ENCODE measurements around the gene SNED1.

The SNED1 gene

DNA sequence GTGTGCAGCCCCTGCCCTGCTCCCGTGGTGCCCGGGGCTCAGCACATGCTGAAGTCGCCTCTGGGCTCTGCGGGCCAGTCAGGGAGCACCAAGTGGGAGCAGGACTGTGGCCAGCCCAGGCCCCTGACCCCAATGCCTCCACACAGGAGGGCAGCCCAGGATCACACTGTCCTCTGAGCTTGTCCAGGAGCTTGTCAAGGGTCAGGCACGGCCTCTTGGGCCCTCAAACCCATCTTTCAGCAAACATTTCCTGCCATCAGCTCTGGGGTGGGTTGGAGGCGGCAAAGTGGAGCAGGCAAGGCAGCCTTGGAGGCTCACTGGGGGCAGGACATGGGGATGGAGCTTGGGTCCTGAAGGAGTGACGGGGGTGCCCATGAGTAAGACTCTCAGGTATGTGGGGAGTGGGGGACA lies 10.3 kb downstream of the SNED1 start:
- TF ChIP-seq, protein P1, sequence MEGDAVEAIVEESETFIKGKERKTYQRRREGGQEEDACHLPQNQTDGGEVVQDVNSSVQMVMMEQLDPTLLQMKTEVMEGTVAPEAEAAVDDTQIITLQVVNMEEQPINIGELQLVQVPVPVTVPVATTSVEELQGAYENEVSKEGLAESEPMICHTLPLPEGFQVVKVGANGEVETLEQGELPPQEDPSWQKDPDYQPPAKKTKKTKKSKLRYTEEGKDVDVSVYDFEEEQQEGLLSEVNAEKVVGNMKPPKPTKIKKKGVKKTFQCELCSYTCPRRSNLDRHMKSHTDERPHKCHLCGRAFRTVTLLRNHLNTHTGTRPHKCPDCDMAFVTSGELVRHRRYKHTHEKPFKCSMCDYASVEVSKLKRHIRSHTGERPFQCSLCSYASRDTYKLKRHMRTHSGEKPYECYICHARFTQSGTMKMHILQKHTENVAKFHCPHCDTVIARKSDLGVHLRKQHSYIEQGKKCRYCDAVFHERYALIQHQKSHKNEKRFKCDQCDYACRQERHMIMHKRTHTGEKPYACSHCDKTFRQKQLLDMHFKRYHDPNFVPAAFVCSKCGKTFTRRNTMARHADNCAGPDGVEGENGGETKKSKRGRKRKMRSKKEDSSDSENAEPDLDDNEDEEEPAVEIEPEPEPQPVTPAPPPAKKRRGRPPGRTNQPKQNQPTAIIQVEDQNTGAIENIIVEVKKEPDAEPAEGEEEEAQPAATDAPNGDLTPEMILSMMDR (conservative IDR thresholded peaks at IDR 0.05; ENCODE audit: low read depth, low read length) = no peak
- Histone ChIP-seq H3K4me3 (IDR thresholded peaks at IDR 0.05; ENCODE audit: insufficient read depth, low read depth, low read length) (no peak overlapping the region), H3K9ac (no peak overlapping the region), H3K79me2 (ENCODE audit: insufficient read depth, low read depth) (no peaks in the 10 kb centered on the region), H3K27me3 (ENCODE audit: insufficient read depth, low read depth) (peaks cover 24% of the 10 kb centered on the region; the same call in 1 of the 2 replicates), H3K4me2 (no peak overlapping the region), H2AFZ (ENCODE audit: low read depth) (no peak overlapping the region), H4K20me1 (ENCODE audit: insufficient read depth) (no peaks in the 10 kb centered on the region), H3K4me1 (ENCODE audit: low read depth, poor library complexity, severe bottlenecking) (no peaks in the 10 kb centered on the region), H3K36me3 (ENCODE audit: insufficient read depth) (no peaks in the 10 kb centered on the region), H3K27ac (no peak overlapping the region)

DNA sequence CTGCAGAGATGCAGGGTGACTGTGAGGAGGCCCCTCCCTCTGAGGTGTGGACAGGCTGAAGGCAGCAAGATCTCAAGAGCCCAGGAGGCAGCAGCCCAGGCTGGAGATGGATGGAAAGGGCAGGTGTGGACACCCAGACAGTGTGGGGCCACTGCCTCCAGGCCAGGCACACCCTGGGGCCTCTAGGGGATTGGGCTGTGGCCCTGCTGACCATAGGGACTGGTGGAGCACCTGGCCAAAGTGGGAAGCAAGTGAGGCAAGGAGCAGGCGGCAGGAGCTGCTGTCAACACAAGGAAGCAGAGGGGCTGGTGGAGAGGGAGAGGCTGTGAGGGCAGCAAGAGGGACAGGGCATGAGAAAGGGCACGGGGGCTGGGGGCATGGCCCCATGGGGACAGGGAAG lies 10.8 kb downstream of the SNED1 start:
- H3K27me3 ChIP-seq (ENCODE audit: insufficient read depth, low read depth) = peaks cover 24% of the 10 kb centered on the region; the same call in 1 of the 2 replicates
- no peaks in the 10 kb centered on the region for H4K20me1 ChIP-seq (ENCODE audit: insufficient read depth)
- H3K4me3 ChIP-seq (IDR thresholded peaks at IDR 0.05; ENCODE audit: insufficient read depth, low read depth, low read length) = no peak overlapping the region
- H3K27ac ChIP-seq = no peak overlapping the region
- H3K36me3 ChIP-seq (ENCODE audit: insufficient read depth) = no peaks in the 10 kb centered on the region
- H3K4me1 ChIP-seq (ENCODE audit: low read depth, poor library complexity, severe bottlenecking) = no peaks in the 10 kb centered on the region
- no peak overlapping the region for H2AFZ ChIP-seq (ENCODE audit: low read depth)
- H3K79me2 ChIP-seq (ENCODE audit: insufficient read depth, low read depth) = no peaks in the 10 kb centered on the region
- TF ChIP-seq, protein P1 (conservative IDR thresholded peaks at IDR 0.05; ENCODE audit: low read depth, low read length) = no peak
- no peak overlapping the region for H3K4me2 ChIP-seq
- H3K9ac ChIP-seq = no peak overlapping the region

DNA sequence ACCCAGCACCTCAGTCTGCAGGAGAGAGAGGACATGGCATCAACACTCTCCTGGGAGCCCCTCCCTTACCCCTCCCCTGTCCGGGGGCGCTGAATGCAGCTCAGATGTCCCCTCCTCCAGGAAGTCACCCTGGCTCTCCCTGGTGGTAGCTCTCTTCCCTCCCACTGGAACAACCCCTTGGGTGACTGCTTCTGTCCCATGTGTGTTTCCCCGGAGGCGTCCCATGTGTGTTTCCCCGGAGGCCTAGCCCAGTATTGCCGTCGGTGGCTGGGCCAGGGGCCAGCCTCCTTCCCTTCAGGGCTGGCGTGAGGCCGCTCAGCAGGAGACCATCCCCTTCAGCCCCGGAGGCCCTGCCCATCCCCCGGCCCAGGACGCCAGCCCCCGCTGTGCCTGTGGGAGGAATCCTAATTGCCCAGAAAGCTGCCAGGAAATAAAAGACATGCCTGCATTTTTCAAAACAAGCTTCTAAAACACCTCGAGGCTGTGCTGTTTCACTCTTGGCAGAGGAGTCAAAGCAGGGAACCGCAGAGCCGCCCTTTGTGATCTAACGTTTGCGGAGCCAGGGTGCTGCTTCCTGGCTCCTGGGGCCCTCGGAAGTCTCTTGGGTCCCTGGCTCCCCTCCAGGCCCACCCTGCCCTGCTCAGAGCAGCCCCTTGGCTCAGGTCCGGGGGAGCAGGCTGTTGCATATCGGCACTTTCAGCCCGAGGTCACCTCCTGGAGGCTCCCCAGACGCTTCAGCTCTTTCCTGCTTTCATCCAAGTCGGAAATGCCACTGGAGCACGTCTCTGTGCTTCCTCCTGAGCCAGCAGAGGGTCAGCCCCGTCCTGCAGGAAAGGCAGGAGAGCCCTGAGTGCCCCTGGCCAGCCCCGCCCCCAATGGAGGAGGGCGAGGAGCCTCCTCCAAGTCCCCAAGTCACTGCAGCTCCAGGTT lies 11.4 kb downstream of the SNED1 start:
- Histone ChIP-seq H3K36me3 (ENCODE audit: insufficient read depth) (no peaks in the 10 kb centered on the region), H3K27me3 (ENCODE audit: insufficient read depth, low read depth) (peaks cover 28% of the 10 kb centered on the region; the same call in 1 of the 2 replicates), H3K4me3 (IDR thresholded peaks at IDR 0.05; ENCODE audit: insufficient read depth, low read depth, low read length) (no peak overlapping the region), H3K79me2 (ENCODE audit: insufficient read depth, low read depth) (no peaks in the 10 kb centered on the region), H3K27ac (no peak overlapping the region), H3K4me1 (ENCODE audit: low read depth, poor library complexity, severe bottlenecking) (no peaks in the 10 kb centered on the region), H3K9ac (no peak overlapping the region), H4K20me1 (ENCODE audit: insufficient read depth) (no peaks in the 10 kb centered on the region), H2AFZ (ENCODE audit: low read depth) (no peak overlapping the region), H3K4me2 (no peak overlapping the region)
- TF ChIP-seq, protein P1 (conservative IDR thresholded peaks at IDR 0.05; ENCODE audit: low read depth, low read length) = no peak

DNA sequence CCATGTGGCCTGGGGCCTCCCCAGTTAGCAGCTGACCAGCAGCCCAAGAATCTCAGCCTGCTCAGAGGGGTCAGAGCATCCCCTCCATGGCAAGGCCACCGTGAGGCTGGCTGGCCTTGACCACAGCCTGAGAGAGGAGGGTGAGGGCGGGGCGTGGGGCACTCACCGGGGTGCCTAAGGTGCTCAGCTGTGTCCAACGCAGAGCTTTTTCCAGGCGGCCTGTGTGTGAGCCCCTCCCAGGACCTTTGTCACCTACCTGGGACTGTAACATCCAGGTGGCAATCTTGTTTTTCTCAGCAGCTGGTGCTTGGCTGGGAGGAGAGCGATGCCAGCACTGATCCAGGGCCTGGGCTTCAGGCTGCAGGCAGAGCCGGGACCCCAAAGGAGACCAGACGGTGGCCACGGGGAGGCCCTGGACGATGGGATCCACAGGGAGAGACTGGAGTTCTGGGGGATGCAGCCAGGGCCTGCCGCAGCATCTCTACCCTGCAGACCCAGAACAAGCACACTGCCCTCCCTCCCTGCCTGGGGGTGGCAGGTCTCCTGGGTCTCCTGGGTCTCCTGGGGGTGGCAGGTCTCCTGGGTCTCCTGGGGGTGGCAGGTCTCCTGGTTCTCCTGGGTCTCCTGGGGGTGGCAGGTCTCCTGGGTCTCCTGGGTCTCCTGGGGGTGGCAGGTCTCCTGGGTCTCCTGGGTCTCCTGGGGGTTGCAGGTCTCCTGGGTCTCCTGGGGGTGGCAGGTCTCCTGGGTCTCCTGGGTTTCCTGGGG lies 12.3 kb downstream of the SNED1 start:
- H3K79me2 ChIP-seq (ENCODE audit: insufficient read depth, low read depth) = no peaks in the 10 kb centered on the region
- peaks cover 35% of the 10 kb centered on the region; the same call in 1 of the 2 replicates for H3K27me3 ChIP-seq (ENCODE audit: insufficient read depth, low read depth)
- no peak overlapping the region for H3K9ac ChIP-seq
- no peak overlapping the region for H3K4me2 ChIP-seq
- H2AFZ ChIP-seq (ENCODE audit: low read depth) = no peak overlapping the region
- no peak overlapping the region for H3K27ac ChIP-seq
- no peaks in the 10 kb centered on the region for H3K4me1 ChIP-seq (ENCODE audit: low read depth, poor library complexity, severe bottlenecking)
- H3K36me3 ChIP-seq (ENCODE audit: insufficient read depth) = no peaks in the 10 kb centered on the region
- TF ChIP-seq, protein P1 (conservative IDR thresholded peaks at IDR 0.05; ENCODE audit: low read depth, low read length) = no peak
- no peaks in the 10 kb centered on the region for H4K20me1 ChIP-seq (ENCODE audit: insufficient read depth)
- no peak overlapping the region for H3K4me3 ChIP-seq (IDR thresholded peaks at IDR 0.05; ENCODE audit: insufficient read depth, low read depth, low read length)
